KMS-11 (cell line): ENCODE measurements around the gene IQGAP1.

Source experiments
- H2AFZ ChIP-seq: fragments of 200-600 bp; sonication (generic); 2 replicates; pipeline ENCODE4 v1.6.1; 2016; ENCODE audit warnings: antibody characterized with exemption, mixed run types, low read depth
- H3K27ac ChIP-seq: fragments of 200-600 bp; sonication (generic); 2 replicates; pipeline ENCODE4 v1.6.1; 2016; ENCODE audit warnings: mild to moderate bottlenecking, mixed run types
- H3K27me3 ChIP-seq: fragments of 200-600 bp; sonication (generic); 2 replicates; pipeline ENCODE4 v1.6.1; 2017; ENCODE audit warnings: mild to moderate bottlenecking, low read depth, mixed run types, moderate library complexity; ENCODE audit not compliant: insufficient read depth
- H3K36me3 ChIP-seq: fragments of 200-600 bp; sonication (generic); 2 replicates; pipeline ENCODE4 v1.6.1; 2017; ENCODE audit warnings: mild to moderate bottlenecking, mixed run types; ENCODE audit not compliant: insufficient read depth
- H3K4me1 ChIP-seq: fragments of 200-600 bp; sonication (generic); 2 replicates; pipeline ENCODE4 v1.6.1; 2016; ENCODE audit warnings: mild to moderate bottlenecking, low read depth, mixed run types; ENCODE audit not compliant: poor library complexity, severe bottlenecking
- H3K4me2 ChIP-seq: fragments of 200-600 bp; sonication (generic); 2 replicates; pipeline ENCODE4 v1.7.0; 2016; ENCODE audit warnings: mild to moderate bottlenecking, mixed run types
- H3K4me3 ChIP-seq: fragments of 200-600 bp; sonication (generic); IDR thresholded peaks from 2 replicates; pipeline ENCODE4 v1.6.1; 2017; ENCODE audit warnings: low read depth, low read length, mixed read lengths; ENCODE audit not compliant: insufficient read depth
- H3K79me2 ChIP-seq: fragments of 200-600 bp; sonication (generic); 2 replicates; pipeline ENCODE4 v1.6.1; 2016; ENCODE audit warnings: low read depth, mixed run types; ENCODE audit not compliant: insufficient read depth
- H3K9ac ChIP-seq: fragments of 200-600 bp; sonication (generic); 2 replicates; pipeline ENCODE4 v1.6.1; 2016; ENCODE audit warnings: mild to moderate bottlenecking, mixed run types
- H4K20me1 ChIP-seq: fragments of 200-600 bp; sonication (generic); 2 replicates; pipeline ENCODE4 v1.6.1; 2016; ENCODE audit warnings: mild to moderate bottlenecking, mixed run types; ENCODE audit not compliant: insufficient read depth
- TF ChIP-seq, protein P1 (sequence below): fragments of 200-600 bp; sonication (generic); conservative IDR thresholded peaks from 2 replicates; pipeline ENCODE4 v1.6.1; 2017; ENCODE audit warnings: low read depth, mild to moderate bottlenecking, antibody characterized with exemption, low read length, moderate library complexity, mixed read lengths

The IQGAP1 gene

DNA sequence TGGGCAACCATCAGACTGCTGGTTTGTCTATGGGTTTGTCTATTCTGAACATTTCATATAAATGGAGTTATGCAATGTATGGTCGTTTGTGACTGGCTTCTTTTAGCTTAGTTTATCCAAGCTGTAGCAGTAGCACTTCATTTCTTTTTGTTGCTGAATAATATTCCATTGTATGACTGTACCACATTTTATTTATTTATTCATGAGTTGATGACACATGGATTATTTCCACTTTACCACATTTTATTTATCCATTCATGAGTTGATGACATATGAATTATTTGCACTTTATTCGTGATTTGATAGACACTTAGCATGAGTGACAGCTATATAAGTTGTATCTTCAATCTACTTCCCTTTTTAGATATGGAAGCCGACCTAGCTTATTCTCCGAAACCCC lies 70.0 kb downstream of the IQGAP1 start:
- no peak overlapping the region for H3K4me2 ChIP-seq
- TF ChIP-seq, protein P1, sequence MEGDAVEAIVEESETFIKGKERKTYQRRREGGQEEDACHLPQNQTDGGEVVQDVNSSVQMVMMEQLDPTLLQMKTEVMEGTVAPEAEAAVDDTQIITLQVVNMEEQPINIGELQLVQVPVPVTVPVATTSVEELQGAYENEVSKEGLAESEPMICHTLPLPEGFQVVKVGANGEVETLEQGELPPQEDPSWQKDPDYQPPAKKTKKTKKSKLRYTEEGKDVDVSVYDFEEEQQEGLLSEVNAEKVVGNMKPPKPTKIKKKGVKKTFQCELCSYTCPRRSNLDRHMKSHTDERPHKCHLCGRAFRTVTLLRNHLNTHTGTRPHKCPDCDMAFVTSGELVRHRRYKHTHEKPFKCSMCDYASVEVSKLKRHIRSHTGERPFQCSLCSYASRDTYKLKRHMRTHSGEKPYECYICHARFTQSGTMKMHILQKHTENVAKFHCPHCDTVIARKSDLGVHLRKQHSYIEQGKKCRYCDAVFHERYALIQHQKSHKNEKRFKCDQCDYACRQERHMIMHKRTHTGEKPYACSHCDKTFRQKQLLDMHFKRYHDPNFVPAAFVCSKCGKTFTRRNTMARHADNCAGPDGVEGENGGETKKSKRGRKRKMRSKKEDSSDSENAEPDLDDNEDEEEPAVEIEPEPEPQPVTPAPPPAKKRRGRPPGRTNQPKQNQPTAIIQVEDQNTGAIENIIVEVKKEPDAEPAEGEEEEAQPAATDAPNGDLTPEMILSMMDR, result no peak
- no peak overlapping the region for H3K27ac ChIP-seq
- no peaks in the 10 kb centered on the region for H4K20me1 ChIP-seq
- H3K36me3 ChIP-seq, result no peaks in the 10 kb centered on the region; the same call in 1 of the 2 replicates
- no peaks in the 10 kb centered on the region for H3K79me2 ChIP-seq
- H3K9ac ChIP-seq, result no peak overlapping the region
- no peak overlapping the region for H3K4me3 ChIP-seq
- no peaks in the 10 kb centered on the region for H3K27me3 ChIP-seq
- H3K4me1 ChIP-seq, result peaks cover 12% of the 10 kb centered on the region
- no peak overlapping the region for H2AFZ ChIP-seq

DNA sequence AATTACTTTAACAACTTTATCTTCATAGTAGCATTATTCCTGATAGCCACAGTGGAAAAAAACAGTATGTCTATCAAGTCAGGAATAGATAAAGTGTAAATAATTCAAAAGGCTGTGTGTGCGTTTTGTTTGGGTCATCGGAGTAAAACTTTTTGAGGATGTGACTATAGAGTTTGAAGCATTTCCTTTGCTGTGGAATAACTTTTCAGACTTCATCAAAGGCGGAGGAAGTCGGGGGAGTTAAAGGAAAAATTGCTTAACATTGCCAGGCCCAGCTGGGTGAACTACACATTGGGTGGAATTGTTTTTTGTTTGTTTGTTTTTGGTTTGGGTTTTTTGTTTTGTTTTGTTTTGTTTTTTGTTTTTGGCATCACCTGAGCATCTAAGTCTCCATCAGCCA lies 71.3 kb downstream of the IQGAP1 start:
- TF ChIP-seq, protein P1, result no peak
- no peaks in the 10 kb centered on the region for H3K27me3 ChIP-seq
- H3K27ac ChIP-seq, result no peak overlapping the region
- no peaks in the 10 kb centered on the region for H4K20me1 ChIP-seq
- H3K4me1 ChIP-seq, result peaks cover 25% of the 10 kb centered on the region
- no peak overlapping the region for H2AFZ ChIP-seq
- no peaks in the 10 kb centered on the region; the same call in 1 of the 2 replicates for H3K36me3 ChIP-seq
- H3K9ac ChIP-seq, result no peak overlapping the region
- no peak overlapping the region for H3K4me3 ChIP-seq
- H3K79me2 ChIP-seq, result no peaks in the 10 kb centered on the region
- no peak overlapping the region for H3K4me2 ChIP-seq

DNA sequence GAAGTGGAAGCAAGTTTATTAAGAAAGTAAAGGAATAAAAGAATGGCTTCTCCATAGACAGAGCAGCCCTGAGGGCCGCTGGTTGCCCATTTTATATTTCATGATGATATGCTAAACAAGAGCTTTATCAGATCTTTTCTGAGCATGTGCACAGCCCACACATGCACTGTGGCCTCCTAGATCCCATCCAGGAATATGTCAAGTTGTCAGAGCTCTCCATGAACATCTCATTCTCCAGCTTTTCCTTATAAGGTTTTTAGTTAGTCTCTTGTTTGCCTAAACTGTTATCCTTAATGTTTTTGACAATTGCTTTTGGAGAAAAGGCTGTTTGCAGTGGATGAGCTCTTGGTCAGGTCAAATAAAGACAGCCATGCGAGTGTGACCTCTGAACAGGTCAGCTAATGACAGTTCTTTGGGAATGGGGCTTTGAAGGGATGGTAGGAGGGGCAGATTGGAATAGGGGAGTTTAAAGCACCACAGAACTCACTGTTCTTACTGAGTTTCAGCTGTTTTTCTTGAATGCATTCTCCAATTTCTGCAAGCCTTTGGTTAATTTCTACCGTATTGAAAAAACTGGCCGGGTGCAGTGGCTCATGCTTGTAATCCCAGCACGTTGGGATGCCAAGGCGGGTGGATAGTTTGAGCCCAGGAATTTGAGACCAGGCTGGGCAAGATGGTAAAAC lies 72.2 kb downstream of the IQGAP1 start:
- Histone ChIP-seq H2AFZ (no peak overlapping the region), H3K27ac (no peak overlapping the region), H3K9ac (no peak overlapping the region), H4K20me1 (no peaks in the 10 kb centered on the region), H3K27me3 (no peaks in the 10 kb centered on the region), H3K4me2 (no peak overlapping the region), H3K4me1 (peaks cover 26% of the 10 kb centered on the region), H3K4me3 (no peak overlapping the region), H3K79me2 (no peaks in the 10 kb centered on the region), H3K36me3 (no peaks in the 10 kb centered on the region; the same call in 1 of the 2 replicates)
- TF ChIP-seq, protein P1, result no peak

DNA sequence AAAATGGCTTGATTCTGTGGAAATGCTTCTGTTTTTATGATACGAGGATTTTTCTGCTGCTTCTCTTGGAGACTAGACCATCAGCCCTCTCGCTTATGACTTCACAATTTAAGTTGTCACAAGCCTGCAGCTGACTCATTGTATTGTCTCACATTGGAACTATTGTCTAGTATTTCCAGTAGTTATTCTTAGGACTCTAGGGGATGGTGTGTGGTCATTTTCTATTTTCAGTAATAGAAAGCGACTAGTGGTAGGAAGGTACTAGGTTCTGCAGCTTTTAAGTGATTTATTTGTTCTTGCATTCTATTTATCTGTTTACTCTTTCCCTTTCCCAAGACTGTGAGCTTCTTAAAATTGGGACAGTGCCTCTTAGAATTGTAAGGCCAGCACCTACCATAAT lies 75.3 kb downstream of the IQGAP1 start:
- peak overlapping the region; percentile 59; the same call in 1 of the 2 replicates for H3K4me2 ChIP-seq
- no peak overlapping the region for H2AFZ ChIP-seq
- TF ChIP-seq, protein P1, result no peak
- H3K36me3 ChIP-seq, result 0 out of 2 replicates have a peak, but pooled peaks cover 3% of the 10 kb centered on the region
- H3K4me3 ChIP-seq, result no peak overlapping the region
- H4K20me1 ChIP-seq, result no peaks in the 10 kb centered on the region
- no peak overlapping the region for H3K9ac ChIP-seq
- peaks cover 26% of the 10 kb centered on the region for H3K4me1 ChIP-seq
- H3K27ac ChIP-seq, result peak overlapping the region; percentile 34
- no peaks in the 10 kb centered on the region for H3K79me2 ChIP-seq
- no peaks in the 10 kb centered on the region for H3K27me3 ChIP-seq
